Adipose tissue (tissue), 3 donors: ENCODE data around the gene PHF10. TPM values are rescaled to one million over a fixed set of nuclear protein-coding genes. Genes with fewer than 3 reads are reported as not detected.
"Not testable (repeated sequence)": the region's sequence is repeated elsewhere in the genome, so short reads cannot be mapped to it uniquely, and the experiment has no call there.

Source experiments
- H3K27ac ChIP-seq: one replicate; pipeline ENCODE4 v1.5.1; 2013; ENCODE audit warnings: low read depth, low read length
- WGBS, 3 donors: extraction: QIAGEN DNeasy Blood & Tissue Kit; methylation state at CpG; one replicate each; pipeline ENCODE4 v1.1.7; 2013; 5-methylcytosine and 5-hydroxymethylcytosine counted together
- polyA plus RNA-seq, 3 donors: library from polyadenylated mRNA; stranded (reverse); fragments of 200-250 nt; gene quantifications; one replicate each; pipeline ENCODE4 v1.2.3, GENCODE V29; 2013
- donor health status: healthy with polysubstance abuse.
- donor health status: Bipolar disorder and iron deficiency.
- donor health status: healthy.

Gene PHF10
- polyA plus RNA-seq, 3 donors, result 24.2 to 41.8 (median 30.0) TPM

DNA sequence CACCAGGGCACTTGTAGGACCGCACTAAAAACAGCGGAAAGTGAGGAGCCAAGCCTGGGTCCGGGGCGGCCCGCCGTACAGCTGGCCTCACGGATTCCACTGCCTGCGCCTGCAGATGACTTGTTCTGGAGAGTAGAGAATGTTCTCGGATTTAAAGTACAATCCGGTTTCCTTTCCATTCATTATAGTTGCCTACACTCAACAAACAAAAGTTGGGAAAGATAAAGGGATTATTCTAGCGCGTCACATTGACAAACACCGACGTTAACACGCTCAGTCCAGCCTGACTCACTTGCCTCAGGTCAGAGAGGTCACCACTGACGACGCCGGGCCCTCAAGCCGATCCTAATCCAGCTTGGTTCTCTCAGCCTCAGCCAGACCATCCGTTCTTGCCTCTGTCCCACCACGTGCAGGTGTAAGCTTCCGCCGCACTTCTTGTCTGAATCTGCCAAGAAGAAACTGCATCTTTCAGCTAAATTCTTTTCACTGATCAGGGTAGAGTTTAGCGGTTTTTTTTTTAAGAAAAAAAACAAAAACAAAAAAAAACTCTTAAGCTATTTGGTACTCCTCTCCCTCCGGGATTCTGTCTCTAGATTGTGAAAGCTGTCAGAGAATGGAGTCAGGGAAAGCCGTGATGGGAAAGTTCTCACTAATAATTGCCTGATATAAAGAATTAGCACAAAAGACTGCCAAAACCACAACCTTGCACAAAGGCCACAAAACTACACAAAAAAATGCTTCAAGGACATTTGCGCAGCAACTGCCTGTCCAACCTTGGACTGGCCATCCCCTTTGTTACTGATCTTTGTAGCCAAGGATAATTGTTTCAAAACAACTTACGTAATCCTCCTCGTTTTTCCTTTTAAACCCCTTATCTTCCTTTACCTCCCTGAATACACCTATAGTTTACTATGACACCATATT is 1.1 kb upstream of the PHF10 start:
- 20 to 25% (median 23%) methylated on average over 29 of the region's 29 CpGs for WGBS, 3 donors
- peak overlapping the region; percentile 73 for H3K27ac ChIP-seq

GRCh38 chr6:169723991-169724493 is 258 bp downstream of the PHF10 start:
- peak overlapping the region; percentile 73 for H3K27ac ChIP-seq
- 0% methylated on average over 10 to 58 of the region's 89 CpGs for WGBS, 3 donors

DNA sequence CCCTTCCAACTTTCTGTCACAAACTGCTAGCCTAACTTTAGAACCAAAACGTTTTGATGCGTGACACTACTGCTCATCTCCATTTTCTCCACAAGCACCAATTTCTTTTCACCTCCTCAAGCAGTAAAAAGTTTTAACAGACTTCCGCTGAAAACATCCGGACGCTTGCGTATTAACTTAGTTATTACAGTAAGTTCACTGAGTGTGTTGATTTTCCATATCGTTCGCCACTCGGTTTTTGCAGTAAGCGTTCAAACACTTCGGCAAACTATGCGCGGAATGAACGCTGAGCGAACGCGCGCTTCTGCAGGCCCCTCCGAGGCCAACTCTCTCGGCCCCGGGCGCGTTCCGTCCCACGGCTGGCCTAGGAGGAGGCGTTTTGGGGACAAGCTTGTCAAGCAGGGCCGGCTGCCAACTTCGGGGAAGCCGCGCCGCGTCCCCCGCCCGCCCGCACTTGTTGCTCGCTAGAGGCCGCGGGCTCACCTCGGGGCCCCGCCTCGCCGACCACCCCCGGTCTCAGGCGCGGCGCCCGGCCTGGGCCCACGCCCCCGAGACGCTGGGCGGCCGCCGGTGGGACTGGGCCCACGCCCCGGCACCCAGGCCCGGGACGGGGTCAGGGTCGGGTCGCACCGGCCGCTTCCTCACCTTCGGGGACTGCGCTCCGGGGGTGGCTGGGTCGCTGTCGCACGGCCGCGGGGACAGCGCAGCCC is 945 bp downstream of the PHF10 start:
- H3K27ac ChIP-seq, result peak overlapping the region; percentile 38
- 0 to 1% (median 0%) methylated on average over 58 to 70 of the region's 70 CpGs for WGBS, 3 donors

DNA sequence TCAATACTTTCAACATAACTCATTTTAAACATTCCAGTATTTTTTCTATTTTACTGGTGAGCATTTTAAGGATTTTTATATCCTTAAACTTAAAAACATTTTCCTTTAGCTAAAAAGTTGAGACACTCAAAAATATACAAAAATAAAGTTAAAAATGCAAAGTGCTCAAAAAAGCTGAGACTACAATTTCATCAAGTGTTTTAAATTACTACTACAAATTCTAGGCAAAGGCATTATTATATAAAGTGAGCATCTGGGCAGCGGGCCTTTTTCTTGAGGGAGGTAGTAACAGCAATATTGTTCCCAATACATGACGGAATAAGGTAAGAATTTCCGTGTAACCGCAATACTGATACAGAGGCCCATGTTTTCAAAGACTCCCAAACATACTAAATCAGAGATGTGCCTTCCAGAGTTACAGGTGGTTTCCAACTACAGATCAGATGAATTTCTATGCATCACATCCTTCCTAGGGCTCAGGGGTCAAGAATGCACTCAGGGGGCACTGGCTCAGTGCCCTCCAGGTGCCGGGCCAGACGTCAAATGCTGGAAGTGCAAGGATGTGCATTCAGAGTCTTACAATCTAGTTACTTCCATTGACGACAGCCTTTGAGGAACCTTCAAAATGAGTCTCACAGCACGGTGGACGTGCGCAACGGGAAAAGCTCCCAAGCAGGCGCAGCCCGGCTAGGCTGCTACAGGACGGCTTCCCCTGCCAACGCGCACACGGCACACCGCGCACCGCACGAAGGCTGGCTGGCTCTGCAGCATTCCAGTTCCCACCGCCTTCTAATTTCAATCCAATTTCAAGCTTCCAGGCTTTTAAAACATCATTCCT is 1.7 kb downstream of the PHF10 start:
- 2 to 5% (median 4%) methylated on average over 22 of the region's 22 CpGs for WGBS, 3 donors
- H3K27ac ChIP-seq, result no peak overlapping the region

DNA sequence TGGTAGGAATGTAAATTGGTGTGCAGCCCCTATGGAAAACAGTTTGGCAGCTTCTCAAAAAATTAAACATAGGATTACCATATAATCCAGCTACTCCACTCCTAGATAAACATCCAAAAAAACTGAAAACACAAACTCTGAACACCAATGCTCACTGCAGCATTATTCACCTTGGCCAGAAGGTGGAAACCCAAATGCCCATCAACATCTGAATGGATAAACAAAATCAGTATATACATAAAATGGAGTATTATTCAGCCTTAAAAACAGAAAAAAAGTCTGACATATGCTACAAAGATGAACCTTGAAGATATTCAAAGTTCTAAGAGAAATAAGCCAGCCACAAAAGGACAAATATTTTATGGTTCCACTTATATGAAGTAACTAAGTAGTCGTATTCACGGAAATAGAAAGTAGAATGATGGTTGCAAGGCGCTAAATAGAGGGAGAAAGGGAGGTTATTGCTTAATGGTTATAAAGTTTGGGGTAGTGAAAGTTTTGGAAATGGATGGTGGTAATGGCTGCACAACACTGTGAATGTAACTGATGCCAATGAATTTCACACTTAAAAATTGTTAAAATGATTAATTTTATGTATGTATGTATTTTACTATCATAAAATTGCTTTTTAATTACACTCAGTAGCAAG is 4.0 kb downstream of the PHF10 start:
- 88 to 98% (median 98%) methylated on average over 3 of the region's 3 CpGs for WGBS, 3 donors
- no peak overlapping the region for H3K27ac ChIP-seq

DNA sequence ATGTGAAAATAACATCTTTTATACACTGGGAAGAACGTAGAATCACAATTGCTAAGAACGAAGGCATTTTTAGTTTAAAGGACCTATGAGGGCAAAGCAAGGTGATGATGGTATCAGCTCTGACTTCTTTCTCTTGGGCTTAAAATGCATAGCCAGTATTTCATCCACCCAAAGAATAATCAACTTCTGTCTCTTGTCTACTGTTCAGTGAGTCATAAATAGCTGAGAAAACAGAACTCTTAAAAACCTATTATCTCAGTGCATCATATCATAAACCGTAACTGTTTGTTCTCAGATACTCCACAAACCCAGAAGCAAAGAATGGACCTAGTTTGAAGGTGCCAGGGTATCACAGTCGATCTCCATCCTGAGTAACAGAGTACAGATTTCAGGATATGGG is 5.2 kb downstream of the PHF10 start:
- no peak overlapping the region for H3K27ac ChIP-seq
- WGBS, 3 donors, result 87 to 97% (median 95%) methylated on average over 4 of the region's 4 CpGs

DNA sequence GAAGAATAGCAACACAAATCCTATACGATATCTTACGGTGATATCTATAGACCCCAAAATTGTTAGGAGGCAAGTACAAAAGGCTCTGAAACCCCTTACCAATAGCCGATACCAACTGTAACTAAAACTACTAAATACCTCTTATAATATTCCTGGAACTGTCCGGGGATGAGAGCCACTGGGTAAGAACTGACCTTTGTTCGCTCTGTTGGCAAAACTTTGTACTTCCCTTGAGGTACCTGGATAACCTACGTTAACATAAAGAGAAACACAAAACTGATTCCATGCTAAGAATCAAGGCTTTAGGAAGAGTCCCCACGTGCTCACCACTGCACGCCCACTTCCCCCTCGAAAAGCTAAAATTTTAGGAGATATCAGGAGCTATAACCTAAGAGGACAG is 9.7 kb downstream of the PHF10 start:
- H3K27ac ChIP-seq, result no peak overlapping the region
- 95 to 96% (median 95%) methylated on average over 9 of the region's 9 CpGs for WGBS, 3 donors

- WGBS, 3 donors, result 96 to 97% (median 97%) methylated on average over 2 of the region's 2 CpGs
- H3K27ac ChIP-seq, result no peak overlapping the region
These were observed 10.1 kb downstream of the PHF10 start for GRCh38 chr6:169714178-169714577.

- 73 to 85% (median 78%) methylated on average over 3 of the region's 3 CpGs for WGBS, 3 donors
- no peak overlapping the region for H3K27ac ChIP-seq
These were observed 14.3 kb downstream of the PHF10 start for GRCh38 chr6:169710009-169710408.

- no peak overlapping the region for H3K27ac ChIP-seq
These were observed 15.0 kb downstream of the PHF10 start for GRCh38 chr6:169709293-169709692.

DNA sequence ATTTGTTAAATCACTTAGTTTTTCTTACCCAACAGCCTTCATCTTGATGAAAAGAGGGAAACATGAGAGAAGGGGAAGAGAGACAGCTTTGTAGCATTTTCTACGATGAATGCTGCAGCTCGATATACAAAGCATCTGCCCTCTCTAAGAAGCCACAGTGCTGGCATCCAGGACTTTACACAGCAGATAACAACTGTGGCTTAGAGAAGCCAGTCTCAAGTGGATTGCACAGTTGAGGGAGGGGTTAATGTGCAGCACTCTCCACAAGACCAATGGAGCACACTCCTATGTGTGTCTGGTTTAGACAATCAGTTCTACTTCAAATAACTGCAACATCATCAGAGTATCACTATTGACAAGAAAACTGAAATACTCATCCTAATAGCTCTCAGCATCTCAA is 16.5 kb downstream of the PHF10 start:
- 86 to 97% (median 92%) methylated on average over 2 of the region's 2 CpGs for WGBS, 3 donors
- no peak overlapping the region for H3K27ac ChIP-seq

DNA sequence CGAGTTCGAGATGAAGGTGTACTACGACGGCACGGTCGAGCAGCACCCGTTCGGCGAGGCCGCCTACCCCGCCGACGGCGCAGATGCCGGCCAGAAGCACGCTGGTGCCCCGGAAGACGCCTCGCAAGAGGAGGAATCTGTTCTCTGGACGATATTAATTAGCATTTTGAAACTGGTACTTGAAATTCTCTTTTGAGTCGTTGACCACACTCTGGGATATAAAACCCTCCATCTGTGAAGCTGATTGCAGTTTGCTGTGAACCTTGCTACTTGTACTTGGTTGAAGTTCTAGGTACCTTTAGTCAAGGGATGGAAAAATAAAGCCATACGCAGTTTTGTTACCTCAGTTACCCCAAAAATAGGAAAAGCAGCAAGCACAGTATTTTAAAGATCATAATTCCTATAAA is 21.5 kb downstream of the PHF10 start:
- 3 to 6% (median 4%) methylated on average over 22 of the region's 22 CpGs for WGBS, 3 donors
- H3K27ac ChIP-seq, result peak overlapping the region; percentile 68

DNA sequence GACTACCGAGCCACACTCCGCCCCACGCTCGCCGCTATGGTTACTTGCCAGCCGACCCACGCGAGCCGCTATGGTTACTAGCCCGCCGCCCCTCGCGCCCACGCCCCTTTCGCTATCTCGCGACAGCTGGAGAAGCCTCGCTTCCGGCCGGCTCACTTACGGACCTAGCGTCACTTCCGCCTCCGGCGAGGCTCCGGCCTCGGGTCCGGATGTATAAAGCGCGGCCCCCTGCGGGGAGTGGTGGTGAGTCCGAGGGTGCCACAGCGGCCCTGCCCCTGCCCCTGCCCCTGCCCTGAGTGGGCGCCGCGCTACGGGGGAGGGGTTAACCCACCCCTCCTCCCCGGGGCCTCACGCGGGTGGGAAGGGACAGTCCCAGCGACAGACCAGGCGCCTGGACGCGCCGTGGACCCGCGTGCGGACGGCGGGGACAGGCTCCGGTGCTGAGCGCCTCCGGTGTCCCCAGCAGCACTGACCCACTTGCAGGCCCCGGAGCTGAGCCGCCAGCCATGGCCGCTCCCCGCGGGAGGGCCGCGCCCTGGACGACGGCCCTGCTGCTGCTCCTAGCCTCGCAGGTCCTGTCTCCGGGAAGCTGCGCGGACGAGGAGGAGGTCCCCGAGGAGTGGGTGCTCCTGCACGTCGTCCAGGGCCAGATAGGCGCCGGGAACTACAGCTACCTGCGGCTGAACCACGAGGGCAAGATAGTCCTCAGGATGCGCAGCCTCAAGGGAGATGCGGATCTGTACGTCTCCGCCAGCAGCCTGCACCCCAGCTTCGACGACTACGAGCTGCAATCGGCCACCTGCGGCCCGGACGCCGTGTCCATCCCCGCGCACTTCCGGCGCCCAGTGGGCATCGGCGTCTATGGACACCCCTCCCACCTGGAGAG is 22.1 kb downstream of the PHF10 start, which contains the start of the genes C6orf120 and WDR27:
Gene C6orf120, plus strand, starts transcription at position 173 of the 886 bp plus-strand sequence. Its CDS starts 334 bp downstream, at position 507.
Gene WDR27, minus strand, starts transcription at position 76 of the 886 bp plus-strand sequence. CDS start 13,024 bp downstream, outside the sequence.
- WGBS, 3 donors, result 0 to 1% (median 0%) methylated on average over 91 to 92 of the region's 92 CpGs

DNA sequence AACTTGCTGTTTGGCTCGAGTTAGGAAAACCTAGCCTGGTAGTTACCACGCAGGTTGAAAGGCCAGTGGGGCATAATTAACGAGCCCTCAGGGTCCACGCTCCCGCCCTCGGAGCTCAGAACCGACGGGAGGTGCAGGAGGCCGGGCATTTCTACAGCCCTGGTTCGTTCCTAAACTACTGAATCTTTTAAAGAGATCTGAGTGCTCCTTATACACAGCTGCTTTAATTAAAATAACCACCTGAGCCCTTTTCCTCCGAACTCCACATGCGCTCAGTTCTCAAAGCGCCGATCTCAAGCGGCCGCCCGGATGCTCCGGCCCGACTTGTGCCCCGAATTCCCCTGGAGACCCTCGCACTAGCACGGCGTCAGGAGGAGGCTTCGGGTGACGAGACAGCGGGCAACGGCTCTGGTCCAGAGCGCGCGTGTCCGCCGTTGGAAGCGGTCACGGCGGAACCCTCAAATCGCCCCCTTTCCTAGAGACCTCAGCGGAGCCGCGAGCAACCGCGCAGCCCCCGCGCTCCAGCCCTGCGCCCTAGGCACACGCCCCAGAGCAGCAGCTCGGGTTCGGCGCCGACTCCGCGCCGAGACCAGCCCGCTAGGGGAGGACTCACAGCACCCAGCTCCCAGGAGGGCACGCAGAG is 22.9 kb downstream of the PHF10 start:
- H3K27ac ChIP-seq, result peak overlapping the region; percentile 68
- WGBS, 3 donors, result 0 to 1% (median 1%) methylated on average over 54 of the region's 54 CpGs

More for the DNA sequence above, 22.1 kb downstream of the PHF10 start, which contains the start of the genes C6orf120 and WDR27:
- peak within 1 kb of the TSS; percentile 68 for H3K27ac ChIP-seq

DNA sequence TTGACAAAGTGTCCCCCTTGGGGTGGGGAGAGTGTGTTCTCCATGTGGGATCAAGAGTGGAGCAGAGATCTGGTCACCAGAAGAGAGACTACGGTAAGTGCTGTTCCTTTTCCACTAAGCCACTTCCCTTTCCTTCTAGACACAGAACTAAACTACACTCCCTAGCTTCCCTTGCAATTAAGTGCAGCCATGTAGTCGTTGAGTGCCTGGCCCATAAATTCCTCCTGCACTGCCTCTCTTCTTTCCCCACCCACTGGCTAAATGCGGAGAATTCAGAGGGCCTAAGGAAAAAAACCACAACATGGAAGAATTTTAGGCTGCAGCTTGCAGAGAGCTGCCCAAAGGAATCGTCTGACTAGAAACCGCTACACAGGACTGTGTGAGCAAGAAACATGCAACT is 24.0 kb downstream of the PHF10 start:
- no peak overlapping the region for H3K27ac ChIP-seq
- WGBS, 3 donors, result 42 to 64% (median 47%) methylated on average over 5 of the region's 5 CpGs

DNA sequence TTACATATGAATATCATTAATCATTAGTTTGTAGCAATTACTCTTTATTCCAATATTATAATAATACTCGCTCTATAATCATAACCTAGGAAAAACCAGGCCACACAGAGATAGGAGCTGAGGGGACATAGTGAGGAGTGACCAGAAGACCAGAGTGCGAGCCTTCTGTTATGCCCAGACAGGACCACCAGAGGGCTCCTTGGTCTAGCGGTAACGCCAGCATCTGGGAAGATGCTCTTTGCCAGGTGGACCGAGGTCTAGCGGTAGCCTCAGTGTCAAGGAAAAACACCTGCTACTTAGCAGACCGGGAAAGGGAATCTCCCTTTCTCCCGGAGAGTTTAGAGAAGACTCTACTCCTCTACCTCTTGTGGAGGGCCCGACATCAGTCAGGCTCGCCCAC is 27.2 kb downstream of the PHF10 start:
- H3K27ac ChIP-seq, result not testable (repeated sequence)
- 86 to 93% (median 89%) methylated on average over 10 of the region's 10 CpGs for WGBS, 3 donors
